Activated CD4-positive, alpha-beta T cell treated with anti-CD3 and anti-CD28 coated beads, Interleukin-2, Interleukin-4, amounts not matched to agents 100 ng/mL and 50 ng/mL, durations not matched to agents 16 hours and 8 hours (primary cell): ENCODE measurements around the gene NUP188.
A peak's percentile ranks its signal among the peaks of the same experiment; 100 is the strongest.
"Not testable (repeated sequence)": the region's sequence is repeated elsewhere in the genome, so short reads cannot be mapped to it uniquely, and the experiment has no call there.

ENCODE experiments used
- DNase-seq: peaks from one replicate; pipeline ENCODE4 v3.0.0-alpha.2; 2020; ENCODE audit warnings: low spot score

The NUP188 gene

GRCh38 chr9:129030191-129030590 is 82.7 kb downstream of the NUP188 start:
- DNase-seq = no peak

DNA sequence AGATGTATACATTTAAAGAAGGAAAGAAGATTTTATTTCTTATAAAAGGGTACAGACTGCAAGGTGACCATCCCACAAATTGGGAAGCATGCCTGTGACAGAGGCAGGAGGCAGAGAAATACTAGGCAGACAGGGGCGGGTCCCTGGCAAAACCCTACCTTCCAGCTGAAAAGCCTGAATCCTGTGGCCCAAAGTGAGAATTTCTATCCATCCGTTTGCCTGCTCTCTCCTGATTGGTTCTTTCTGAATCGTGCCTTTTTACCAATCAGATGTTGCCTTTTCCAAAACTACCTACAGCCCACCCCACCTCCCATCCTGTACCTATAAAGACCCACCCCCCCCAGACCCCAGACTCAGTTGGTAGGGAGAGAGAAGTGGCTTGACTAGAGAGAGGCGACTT is 84.0 kb downstream of the NUP188 start:
- no peak for DNase-seq

- DNase-seq = no peak
Measured at GRCh38 chr9:129032541-129033159, 85.2 kb downstream of the NUP188 start.

- DNase-seq = no peak
Measured at GRCh38 chr9:129033216-129033615, 85.7 kb downstream of the NUP188 start.

- DNase-seq = not testable (repeated sequence)
Measured at GRCh38 chr9:129035838-129036237, 88.3 kb downstream of the NUP188 start.

GRCh38 chr9:129036241-129036922 is 88.9 kb downstream of the NUP188 start, which contains the start of gene MIGA2:
MIGA2 (plus strand) TSS chr9:129036626; CDS start chr9:129040595, 3,969 bp downstream.
- DNase-seq = peak; percentile 98

DNA sequence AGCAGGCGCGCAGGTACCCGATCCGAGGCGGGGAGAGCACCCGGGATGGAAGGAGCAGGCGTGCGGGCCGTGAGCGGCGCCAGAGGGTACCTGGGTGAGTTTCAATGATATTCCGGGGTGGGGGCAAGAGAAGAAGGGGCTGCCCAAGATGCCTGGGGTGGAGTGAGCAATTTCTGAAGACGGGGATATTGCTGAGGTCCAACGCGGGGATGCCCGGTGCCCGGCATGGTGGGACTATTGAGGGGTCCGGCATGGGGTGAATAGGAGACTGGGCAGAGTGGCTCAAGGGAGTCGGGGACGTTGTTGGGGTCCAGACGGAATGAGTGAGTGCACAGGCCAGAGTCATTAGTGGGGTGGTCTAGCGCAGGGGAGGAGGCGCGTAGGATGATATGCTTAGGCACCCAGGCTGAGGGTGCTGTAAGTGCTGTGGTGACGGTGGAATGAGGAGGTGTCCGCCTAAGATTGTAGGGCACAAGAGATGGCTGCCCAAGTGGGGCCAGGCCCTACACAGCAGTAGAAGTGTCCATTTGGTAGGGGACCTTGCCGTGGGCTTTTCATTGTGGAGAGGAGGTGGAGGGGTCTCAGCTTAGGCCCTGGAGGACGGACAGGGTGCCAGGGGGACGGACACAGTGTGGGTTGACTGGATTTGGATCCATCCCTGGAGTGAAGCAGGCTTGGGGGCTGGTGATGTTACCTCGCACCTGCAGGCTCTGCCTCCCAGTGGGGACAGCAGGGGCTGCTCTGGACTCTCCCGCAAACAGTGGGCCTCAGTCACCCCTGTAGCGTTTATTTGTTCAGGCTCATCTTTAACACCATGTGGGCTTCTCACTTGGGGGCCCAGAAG is 89.6 kb downstream of the NUP188 start:
- no peak for DNase-seq

DNA sequence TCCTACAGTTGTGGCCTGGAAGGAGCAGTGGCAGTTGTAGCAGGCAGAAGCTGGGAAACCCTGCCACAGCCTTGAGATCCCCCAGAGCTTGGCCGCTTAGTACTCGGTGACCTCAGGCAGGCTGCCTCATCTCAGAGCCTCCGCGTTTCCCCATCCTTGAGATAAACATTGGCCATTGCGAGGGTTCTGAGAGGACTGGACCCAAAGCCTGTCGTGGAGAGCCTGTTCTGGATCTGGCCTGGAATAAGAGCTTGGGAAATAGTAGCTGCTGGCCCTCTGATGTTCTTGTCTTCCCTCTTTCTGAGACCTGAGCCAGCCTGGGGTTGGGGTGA is 90.2 kb downstream of the NUP188 start:
- no peak for DNase-seq

- DNase-seq = no peak
Measured at GRCh38 chr9:129038109-129038852, 90.8 kb downstream of the NUP188 start.

DNA sequence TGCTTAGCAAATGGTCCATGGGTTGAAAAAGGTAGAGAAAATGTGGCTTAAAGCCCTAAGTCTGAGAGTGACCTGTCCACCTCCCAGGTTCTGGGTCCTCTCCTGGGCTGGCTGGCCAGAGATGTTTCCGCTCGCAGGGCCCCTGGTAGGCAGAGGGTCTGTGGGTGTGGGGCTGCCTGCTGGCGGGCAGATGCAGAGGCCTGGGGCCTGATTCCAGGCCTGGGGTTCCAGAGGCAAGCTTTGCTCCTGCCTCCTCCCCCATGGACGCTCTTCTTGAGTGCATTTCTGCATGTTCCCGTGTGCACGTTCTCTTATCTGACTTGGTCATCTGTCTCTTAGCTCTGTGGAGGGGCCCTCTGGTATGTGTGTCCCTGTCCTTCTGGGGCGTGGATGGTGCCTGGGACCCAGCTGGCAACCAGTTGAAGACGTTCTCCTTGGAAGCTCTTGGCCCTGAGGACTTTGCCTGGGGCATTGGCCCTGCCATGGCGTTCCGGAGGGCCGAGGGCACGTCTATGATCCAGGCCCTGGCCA is 92.7 kb downstream of the NUP188 start:
- no peak for DNase-seq

- DNase-seq = no peak
Measured at GRCh38 chr9:129042016-129042415, 94.5 kb downstream of the NUP188 start.

DNA sequence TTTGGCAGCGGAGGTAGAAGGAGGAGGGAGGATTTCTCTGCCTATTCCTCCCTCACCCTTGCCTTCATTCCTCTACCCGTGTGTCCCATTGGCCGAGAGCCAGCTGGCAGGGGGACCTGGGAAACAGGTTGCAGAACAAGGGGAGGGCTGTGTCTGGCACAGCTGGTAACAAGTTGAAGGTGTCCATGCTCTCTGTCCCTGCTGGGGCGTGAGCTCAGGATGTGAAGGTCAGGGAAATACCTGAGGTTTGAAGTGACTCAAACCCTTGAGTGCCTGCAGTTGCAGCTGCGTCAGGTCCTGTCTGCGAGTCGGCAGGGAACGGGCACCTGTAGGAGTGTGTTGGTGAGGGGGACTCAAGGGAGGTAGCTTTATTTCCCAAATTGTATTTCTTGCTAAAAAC is 105.1 kb downstream of the NUP188 start:
- DNase-seq = no peak

DNA sequence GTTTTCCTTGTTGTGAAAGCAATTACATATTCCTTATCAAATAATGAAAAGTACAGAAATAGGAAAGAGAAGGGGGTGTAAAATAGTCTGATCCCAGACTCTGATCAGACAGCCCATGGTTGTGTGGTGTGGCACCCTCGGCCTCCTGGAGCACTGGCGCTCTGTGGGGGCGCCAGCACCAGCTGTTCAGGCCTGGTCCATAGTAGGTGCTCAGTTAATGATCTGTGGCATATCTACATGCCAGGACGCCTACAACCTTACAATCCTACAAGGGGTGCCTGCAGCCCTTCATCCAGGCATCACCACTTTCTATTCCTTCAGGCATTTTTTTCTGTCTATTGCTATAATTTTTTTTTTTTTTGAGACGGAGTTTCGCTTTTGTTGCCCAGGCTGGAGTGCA is 105.5 kb downstream of the NUP188 start:
- no peak for DNase-seq

- DNase-seq = no peak
Measured at GRCh38 chr9:129054163-129054851, 106.8 kb downstream of the NUP188 start.
